ENCODE measurements around the gene FARS2.
"Not testable (repeated sequence)": the region's sequence is repeated elsewhere in the genome, so short reads cannot be mapped to it uniquely, and the experiment has no call there.

Gene FARS2

DNA sequence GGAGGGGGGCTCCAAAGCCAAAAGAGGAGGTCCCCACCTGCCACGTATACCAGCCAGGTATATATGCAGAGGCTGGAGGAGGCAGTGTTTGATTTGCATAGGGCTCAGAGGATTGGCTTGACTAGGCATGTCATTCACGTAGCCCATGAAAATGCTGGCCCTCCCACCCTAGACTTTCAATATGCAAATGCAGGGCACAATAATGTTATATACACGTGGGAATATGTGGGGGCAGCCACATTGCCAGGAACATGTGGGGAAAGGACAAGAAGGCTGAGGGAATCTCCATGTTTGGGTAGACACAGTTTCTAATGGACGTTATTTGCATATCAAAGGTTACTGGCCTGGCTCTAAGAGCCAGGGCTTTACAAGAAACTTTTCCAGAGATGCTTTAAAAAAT, 301.8 kb downstream of the FARS2 start:
- TF ChIP-seq, protein P1, sequence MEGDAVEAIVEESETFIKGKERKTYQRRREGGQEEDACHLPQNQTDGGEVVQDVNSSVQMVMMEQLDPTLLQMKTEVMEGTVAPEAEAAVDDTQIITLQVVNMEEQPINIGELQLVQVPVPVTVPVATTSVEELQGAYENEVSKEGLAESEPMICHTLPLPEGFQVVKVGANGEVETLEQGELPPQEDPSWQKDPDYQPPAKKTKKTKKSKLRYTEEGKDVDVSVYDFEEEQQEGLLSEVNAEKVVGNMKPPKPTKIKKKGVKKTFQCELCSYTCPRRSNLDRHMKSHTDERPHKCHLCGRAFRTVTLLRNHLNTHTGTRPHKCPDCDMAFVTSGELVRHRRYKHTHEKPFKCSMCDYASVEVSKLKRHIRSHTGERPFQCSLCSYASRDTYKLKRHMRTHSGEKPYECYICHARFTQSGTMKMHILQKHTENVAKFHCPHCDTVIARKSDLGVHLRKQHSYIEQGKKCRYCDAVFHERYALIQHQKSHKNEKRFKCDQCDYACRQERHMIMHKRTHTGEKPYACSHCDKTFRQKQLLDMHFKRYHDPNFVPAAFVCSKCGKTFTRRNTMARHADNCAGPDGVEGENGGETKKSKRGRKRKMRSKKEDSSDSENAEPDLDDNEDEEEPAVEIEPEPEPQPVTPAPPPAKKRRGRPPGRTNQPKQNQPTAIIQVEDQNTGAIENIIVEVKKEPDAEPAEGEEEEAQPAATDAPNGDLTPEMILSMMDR (IDR thresholded peaks at IDR 0.05; ENCODE audit: control insufficient read depth, extremely low read depth, insufficient read depth), result no peak
- DNase-seq (ENCODE audit: low read depth), result no peak
- no peak overlapping the region for H3K4me3 ChIP-seq (ENCODE audit: low read depth, low read length)

DNA sequence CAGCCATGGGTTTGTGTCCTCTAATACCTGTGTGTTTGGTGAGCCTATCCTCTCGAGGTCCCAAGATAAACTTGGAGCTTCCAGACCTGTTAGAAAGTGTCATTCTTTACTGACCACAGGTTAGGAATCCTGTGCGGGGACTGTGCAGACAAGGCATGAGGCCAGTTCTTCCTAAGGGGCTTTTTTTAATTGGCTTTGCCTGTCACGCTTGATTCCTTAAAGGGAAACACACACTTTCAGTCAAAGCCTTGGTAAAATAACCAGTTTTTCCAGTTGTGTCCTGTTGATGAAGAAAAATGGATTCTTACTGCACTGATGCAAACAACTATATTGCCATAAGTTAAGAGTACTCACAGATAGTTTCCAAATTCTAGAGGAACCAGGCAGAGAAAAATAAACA, 303.4 kb downstream of the FARS2 start:
- not testable (repeated sequence) for DNase-seq (ENCODE audit: low read depth); H3K4me3 ChIP-seq (ENCODE audit: low read depth, low read length)

DNA sequence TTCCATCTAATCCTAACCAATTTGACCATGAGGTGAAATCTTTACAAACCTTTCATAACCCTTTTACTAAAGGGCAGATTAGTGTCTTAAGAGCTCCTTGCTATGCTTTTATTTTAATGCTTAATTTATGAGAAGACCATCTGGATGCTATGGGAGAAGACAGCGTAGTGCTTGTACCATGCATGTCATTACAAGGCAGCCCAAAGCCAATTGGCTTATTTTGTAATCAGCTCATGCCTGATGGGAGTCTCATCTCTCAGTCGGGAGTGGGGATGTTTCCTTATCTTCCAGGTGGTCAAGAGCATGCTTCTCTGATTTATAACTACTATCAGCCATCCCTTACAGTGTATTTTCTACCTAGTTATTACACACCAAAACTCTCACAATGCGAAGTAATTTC, 304.7 kb downstream of the FARS2 start:
- no peak for DNase-seq (ENCODE audit: low read depth)
- TF ChIP-seq, protein P1 (IDR thresholded peaks at IDR 0.05; ENCODE audit: control insufficient read depth, extremely low read depth, insufficient read depth), result no peak
- no peak overlapping the region for H3K4me3 ChIP-seq (ENCODE audit: low read depth, low read length)

DNA sequence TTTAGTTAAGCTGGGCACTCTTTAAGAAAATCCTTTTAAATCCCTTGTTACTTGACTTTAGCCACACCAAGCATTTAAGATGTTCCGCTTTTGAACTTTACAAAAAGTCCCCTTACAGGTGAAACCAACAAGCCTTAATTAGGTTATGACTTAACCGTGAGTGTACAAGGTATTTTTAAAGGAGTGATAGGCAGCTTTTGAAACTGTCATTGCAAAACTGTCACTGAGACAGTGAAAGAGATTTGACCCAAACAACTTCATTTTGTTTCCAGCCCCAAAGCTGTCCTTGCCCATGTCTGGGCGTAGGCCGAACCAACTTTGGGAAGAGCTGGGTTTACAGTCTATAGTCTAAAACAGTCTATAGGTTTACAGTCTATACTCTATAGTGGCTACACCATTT, 305.4 kb downstream of the FARS2 start:
- TF ChIP-seq, protein P1 (IDR thresholded peaks at IDR 0.05; ENCODE audit: control insufficient read depth, extremely low read depth, insufficient read depth), result no peak
- no peak overlapping the region for H3K4me3 ChIP-seq (ENCODE audit: low read depth, low read length)
- DNase-seq (ENCODE audit: low read depth), result no peak

DNA sequence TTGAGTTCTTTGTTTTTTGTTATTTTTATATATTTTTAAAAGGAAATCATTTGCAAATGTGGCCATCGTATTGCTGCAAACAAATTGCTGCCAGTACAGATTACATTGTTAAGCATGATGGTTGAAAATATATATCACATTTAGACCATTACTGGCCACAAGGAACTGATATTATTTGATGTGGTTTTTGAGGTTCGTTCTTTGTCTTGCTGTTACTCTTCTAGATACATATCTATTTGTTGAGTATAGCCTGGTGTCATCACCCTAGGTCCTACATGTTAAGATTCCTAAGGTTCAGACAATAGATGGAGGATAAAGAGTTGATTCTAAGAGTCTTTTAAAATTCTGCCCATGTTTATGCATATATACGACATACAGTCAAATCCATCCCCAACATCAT, 306.0 kb downstream of the FARS2 start:
- H3K4me3 ChIP-seq (ENCODE audit: low read depth, low read length), result no peak overlapping the region
- DNase-seq (ENCODE audit: low read depth), result no peak
- TF ChIP-seq, protein P1 (IDR thresholded peaks at IDR 0.05; ENCODE audit: control insufficient read depth, extremely low read depth, insufficient read depth), result no peak

DNA sequence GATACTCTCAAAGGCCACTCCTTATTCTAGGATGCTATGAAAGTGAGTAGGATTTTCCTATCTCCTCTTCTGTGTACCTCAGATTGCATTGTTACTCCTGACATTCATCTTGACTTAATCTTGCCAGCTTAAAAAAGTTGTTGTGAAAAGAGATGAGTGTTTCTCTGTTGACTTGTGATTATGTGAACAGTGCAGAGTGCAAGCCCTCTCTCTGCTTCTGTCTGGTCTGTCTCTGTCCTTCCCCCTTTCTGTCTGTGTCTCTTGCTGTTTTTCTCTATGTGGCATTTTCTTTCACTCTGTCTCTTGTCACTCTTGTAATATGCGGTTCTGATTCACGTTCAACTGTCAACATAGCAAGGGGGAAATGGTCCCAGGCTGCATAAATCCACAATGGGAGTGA, 306.6 kb downstream of the FARS2 start:
- TF ChIP-seq, protein P1 (IDR thresholded peaks at IDR 0.05; ENCODE audit: control insufficient read depth, extremely low read depth, insufficient read depth), result no peak
- H3K4me3 ChIP-seq (ENCODE audit: low read depth, low read length), result no peak overlapping the region
- no peak for DNase-seq (ENCODE audit: low read depth)

DNA sequence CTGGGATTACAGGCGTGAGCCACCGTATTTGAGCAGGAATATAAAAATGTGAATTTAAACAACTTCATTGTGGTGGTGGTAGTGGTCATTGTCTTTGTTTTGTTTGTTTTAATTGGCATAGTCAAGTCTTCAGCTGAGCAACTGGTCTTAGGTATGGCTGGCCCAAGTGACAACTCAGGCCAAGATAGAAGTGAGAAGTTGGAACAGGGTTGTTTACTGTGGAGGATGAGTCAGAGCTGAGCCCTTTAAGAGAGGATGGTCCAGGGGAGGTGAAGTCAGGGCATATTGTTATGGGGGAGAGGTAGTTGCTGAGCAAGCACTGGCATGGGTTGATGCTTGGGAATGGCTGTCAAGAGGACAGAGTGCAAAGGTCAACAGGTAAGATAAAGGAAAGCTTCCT, 308.2 kb downstream of the FARS2 start:
- H3K4me3 ChIP-seq (ENCODE audit: low read depth, low read length), result no peak overlapping the region
- no peak for DNase-seq (ENCODE audit: low read depth)
- TF ChIP-seq, protein P1 (IDR thresholded peaks at IDR 0.05; ENCODE audit: control insufficient read depth, extremely low read depth, insufficient read depth), result no peak

DNA sequence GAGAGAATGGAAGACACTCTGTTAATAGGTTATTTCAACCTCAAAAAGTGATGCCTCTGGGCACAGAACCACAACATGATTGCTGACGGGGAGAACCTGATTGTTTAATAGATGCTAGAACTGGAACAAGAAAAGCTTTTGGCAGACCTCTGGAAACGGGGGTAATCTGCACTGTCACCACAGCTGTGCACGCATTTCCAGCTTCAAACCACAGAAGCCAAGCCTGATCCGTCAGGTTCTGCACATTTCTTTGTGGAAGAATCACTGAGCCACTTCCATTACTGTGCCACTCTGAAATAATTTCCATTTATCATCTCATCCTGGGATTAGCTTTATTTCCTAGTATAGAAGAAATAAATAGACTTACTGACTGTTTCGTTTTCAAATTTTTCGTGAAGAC, 309.3 kb downstream of the FARS2 start:
- TF ChIP-seq, protein P1 (IDR thresholded peaks at IDR 0.05; ENCODE audit: control insufficient read depth, extremely low read depth, insufficient read depth), result no peak
- DNase-seq (ENCODE audit: low read depth), result no peak
- no peak overlapping the region for H3K4me3 ChIP-seq (ENCODE audit: low read depth, low read length)
